HG02571 (cell line): ENCODE measurements around the gene CGB1.
"Not testable (repeated sequence)": the region's sequence is repeated elsewhere in the genome, so short reads cannot be mapped to it uniquely, and the experiment has no call there.

ENCODE experiments used
- ATAC-seq: cut with Tn5 transposase; IDR thresholded peaks from one replicate; pipeline ENCODE4 v1.9.1; 2021; ENCODE audit warnings: mild to moderate bottlenecking, moderate library complexity; ENCODE audit not compliant: unreplicated experiment

CGB1 gene

DNA sequence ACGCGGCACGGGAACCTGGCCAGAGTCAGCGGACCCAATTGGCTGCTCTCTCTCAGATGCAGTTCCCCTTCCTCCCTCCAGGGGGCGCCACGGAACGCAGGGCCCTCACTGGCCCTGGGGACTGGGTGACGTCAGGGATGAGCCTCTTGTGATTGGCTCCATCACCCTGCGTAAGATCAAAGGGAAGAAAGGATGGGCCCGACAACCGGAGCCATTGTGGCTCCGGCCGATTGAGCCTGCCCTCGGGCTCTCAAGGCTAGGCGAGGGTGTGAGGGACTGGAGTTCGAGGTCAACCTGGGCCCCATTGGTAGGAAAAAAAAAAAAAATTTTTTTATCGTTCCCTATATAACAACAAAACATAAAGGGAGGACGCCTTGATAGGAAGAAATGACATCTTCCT, at the start of gene CGB1:
Gene CGB1, minus strand, starts transcription at position 81 of the 400 bp plus-strand sequence. CDS start 184 bp downstream, outside the sequence.
- ATAC-seq: not testable (repeated sequence)

GRCh38 chr19:49086296-49086695, 49.6 kb upstream of the CGB1 start:
- ATAC-seq: no peak

GRCh38 chr19:49085868-49086232, 49.2 kb upstream of the CGB1 start:
- no peak for ATAC-seq

- peak; percentile 86 for ATAC-seq
Measured at GRCh38 chr19:49085020-49085867, 48.5 kb upstream of the CGB1 start, which contains the start of gene SNRNP70. Gene SNRNP70 (plus strand): TSS chr19:49085451. CDS start chr19:49086415, 964 bp downstream.

DNA sequence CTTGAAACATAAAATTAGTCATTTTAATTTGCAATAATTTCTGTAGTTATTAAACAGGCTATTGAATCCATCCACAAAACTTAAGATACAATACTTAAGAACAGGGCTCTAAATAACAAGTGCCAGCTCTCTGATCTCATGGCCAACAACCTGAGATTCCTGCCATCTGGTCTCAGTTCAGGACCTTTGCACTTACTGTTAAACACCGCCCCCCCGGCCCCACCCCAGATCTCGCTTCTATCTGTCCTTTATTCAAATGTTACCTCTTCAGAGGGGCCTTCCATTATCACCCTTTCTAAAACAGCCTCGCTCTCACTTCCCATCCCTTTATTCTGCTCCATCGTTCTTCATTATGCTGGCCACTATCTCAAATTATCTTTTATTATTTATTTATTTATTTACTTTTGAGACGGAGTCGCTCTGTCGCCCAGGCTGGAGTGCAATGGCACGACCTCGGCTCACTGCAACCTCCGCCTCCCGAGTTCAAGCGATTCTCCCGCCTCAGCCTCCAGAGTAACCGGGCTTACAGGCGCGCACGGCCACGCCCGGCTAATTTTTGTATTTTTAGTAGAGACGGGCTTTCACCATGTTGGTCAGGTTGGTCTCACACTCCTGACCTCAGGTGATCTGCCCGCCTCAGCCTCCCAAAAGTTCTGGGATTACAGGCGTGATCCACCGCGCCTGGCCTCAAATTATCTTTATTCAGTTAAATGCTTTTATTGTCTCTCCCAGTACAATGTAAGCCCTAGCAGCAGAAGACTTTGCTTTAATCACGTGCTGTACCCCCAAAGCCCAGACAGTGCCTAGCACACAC, 47.7 kb upstream of the CGB1 start:
- ATAC-seq: no peak

- ATAC-seq: no peak
Measured at GRCh38 chr19:49081273-49081672, 44.6 kb upstream of the CGB1 start.

DNA sequence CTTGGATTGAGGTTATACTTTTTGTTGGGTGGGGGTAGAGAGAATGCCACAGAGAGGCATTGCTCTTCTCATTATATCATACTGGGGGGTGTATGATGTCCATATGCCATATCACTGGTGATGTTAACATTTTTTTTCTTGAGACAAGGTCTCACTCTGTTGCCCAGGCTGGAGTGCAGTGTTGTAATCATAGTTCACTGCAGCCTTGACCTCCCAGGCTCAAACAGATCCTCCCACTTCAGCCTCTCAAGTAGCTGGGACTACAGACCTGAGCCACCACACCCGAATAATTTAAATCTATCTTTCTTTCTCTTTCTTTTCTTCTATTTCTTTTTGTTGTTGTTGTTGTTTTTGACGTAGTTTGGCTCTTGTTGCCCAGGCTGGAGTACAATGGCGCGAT, 43.7 kb upstream of the CGB1 start:
- no peak for ATAC-seq

- ATAC-seq: not testable (repeated sequence)
Measured at GRCh38 chr19:49074869-49075268, 38.2 kb upstream of the CGB1 start.

- no peak for ATAC-seq
Measured at GRCh38 chr19:49073514-49074378, 37.1 kb upstream of the CGB1 start.

- ATAC-seq: no peak
Measured at GRCh38 chr19:49071860-49072547, 35.3 kb upstream of the CGB1 start.

DNA sequence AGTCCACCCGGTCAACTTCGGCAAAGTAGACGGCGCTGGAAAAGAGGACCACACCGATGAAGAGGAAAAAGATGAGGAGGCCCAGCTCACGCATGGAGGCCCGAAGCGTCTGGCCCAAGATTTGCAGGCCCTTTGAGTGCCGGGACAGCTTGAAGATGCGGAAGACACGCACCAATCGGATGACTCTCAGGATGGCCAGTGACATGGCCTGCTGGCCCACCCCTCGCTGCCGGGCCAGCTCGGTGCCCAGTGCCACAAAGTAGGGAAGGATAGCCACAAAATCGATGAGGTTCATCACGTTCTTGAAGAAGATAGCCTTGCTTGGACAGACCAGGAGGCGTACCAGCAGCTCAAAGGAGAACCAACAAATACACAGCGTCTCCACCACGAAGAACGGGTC, 33.7 kb upstream of the CGB1 start:
- ATAC-seq: no peak

DNA sequence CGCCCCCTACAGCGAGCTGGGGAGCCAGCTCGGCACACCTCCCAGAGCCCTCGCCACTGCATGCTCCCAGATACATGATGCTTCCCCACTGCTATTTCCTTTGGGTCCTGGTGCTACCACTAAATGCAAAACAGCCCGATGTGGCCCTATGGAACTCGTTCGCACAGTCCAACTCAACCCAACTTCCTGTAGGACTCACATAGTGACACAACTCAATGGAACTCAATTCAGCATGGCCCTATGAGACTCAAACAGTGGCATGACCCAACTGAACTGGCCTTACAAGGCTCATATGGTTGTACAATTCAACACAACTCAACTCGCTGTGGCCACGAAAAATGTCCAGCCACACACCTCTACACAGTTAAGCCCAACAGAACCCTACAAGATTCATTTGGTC, 32.3 kb upstream of the CGB1 start:
- no peak for ATAC-seq

DNA sequence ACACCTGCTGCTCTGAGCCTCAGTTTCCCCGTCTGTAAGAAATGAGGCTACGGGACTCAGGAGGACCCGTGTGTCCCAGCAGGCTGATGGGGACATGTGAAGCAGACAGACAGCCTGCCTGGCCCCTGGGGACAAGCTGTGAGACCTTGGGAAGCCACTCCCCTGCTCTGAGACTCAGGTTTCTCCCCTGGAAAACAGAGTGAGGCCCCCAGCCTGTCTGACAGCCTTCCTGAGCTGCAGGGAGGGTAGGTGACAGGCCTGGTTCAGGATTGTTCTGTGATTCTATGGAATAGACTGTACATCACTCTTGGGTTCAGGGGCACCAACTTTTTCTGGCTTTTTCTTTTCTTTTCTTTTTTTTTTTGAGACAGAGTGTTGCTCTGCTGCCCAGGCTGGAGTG, 30.9 kb upstream of the CGB1 start:
- no peak for ATAC-seq

GRCh38 chr19:49065905-49066512, 29.3 kb upstream of the CGB1 start:
- no peak for ATAC-seq

- no peak for ATAC-seq
Measured at GRCh38 chr19:49064768-49065611, 28.3 kb upstream of the CGB1 start, which contains the start of gene NTF4. Gene NTF4 (minus strand): TSS chr19:49064818. CDS start chr19:49061997, 2,821 bp downstream.

DNA sequence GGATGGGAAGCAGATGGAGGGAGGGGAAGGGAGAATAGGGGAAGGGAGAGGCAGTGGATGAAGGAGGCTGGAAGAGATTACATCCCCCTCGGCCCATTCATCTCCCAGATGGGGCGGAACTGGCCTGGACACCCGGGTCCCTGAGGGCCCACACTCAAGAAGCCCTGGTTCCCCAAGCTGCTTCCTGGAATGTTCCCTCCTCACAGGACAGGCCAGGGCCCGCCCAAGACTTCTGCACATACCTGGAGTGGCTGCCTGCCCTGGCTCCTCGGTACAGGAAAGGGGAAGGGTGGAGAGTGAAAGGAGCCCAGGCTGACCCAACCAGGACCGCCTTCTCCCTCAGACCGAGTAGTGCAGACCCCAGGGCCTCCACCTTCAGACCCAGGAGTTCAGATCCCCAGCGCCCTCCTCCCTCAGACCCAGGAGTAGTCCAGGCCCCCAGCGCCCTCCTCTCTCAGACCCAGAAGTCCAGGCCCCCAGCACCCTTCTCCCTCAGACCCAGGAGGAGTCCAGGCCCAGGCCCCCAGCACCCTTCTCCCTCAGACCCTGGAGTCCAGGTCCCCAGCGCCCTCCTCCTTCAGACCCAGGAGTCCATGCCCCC, 27.4 kb upstream of the CGB1 start:
- ATAC-seq: no peak

GRCh38 chr19:49061445-49061844, 24.8 kb upstream of the CGB1 start:
- no peak for ATAC-seq

DNA sequence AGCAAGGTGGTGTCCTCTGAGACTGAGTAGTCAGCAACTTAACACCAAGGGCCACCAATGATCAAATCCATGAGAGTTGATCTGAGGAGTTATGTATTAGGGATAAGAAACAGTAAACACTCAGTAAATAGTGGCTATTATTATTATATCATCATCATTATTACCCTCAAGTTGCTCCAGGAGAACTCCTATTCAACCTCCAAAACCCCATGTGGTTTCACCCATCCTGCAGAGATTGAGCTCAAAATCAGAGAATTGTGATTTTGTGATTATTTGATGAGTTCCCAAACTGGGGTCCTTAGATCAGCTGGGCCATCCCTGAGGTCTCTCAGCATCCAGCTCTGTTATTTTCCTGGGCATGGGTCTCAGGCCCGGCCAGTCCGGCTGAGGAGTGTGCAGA, 24.3 kb upstream of the CGB1 start:
- no peak for ATAC-seq

- ATAC-seq: no peak
Measured at GRCh38 chr19:49059053-49059452, 22.4 kb upstream of the CGB1 start.
